ELF-1 (cell line): ENCODE results near the gene PGAP1.
"Not testable (repeated sequence)": the region's sequence is repeated elsewhere in the genome, so short reads cannot be mapped to it uniquely, and the experiment has no call there.

ENCODE experiments used
- DNase-seq: peaks from one replicate; pipeline ENCODE4 v3.0.0-alpha.2; 2016; ENCODE audit warnings: low read depth, low spot score

Gene PGAP1

GRCh38 chr2:196949116-196949515 is 22.6 kb upstream of the PGAP1 start:
- DNase-seq, result no peak

GRCh38 chr2:196944570-196944969 is 18.1 kb upstream of the PGAP1 start:
- DNase-seq, result peak; percentile 63

- DNase-seq, result no peak
Measured at GRCh38 chr2:196941398-196942078, 15.0 kb upstream of the PGAP1 start.

- no peak for DNase-seq
Measured at GRCh38 chr2:196939371-196939770, 12.9 kb upstream of the PGAP1 start.

GRCh38 chr2:196935432-196935831 is 8.9 kb upstream of the PGAP1 start:
- no peak for DNase-seq

GRCh38 chr2:196934672-196935071 is 8.2 kb upstream of the PGAP1 start:
- no peak for DNase-seq

GRCh38 chr2:196931555-196931954 is 5.0 kb upstream of the PGAP1 start:
- no peak for DNase-seq

- DNase-seq, result no peak
Measured at GRCh38 chr2:196927376-196928225, 1.1 kb upstream of the PGAP1 start.

- DNase-seq, result peak; percentile 61
Measured at GRCh38 chr2:196925768-196926561, 542 bp downstream of the PGAP1 start.

- DNase-seq, result no peak
Measured at GRCh38 chr2:196925051-196925767, 1.3 kb downstream of the PGAP1 start.

- DNase-seq, result no peak
Measured at GRCh38 chr2:196924051-196924450, 2.5 kb downstream of the PGAP1 start.

- no peak for DNase-seq
Measured at GRCh38 chr2:196918927-196919326, 7.6 kb downstream of the PGAP1 start.

GRCh38 chr2:196917802-196918201 is 8.7 kb downstream of the PGAP1 start:
- DNase-seq, result no peak

GRCh38 chr2:196915507-196916189 is 10.9 kb downstream of the PGAP1 start:
- DNase-seq, result no peak

- no peak for DNase-seq
Measured at GRCh38 chr2:196914867-196915460, 11.5 kb downstream of the PGAP1 start.

- DNase-seq, result no peak
Measured at GRCh38 chr2:196913691-196914090, 12.8 kb downstream of the PGAP1 start.

GRCh38 chr2:196905365-196905764 is 21.1 kb downstream of the PGAP1 start:
- not testable (repeated sequence) for DNase-seq

GRCh38 chr2:196902828-196903227 is 23.7 kb downstream of the PGAP1 start:
- DNase-seq, result no peak

GRCh38 chr2:196900843-196901242 is 25.7 kb downstream of the PGAP1 start:
- DNase-seq, result no peak

GRCh38 chr2:196899976-196900375 is 26.5 kb downstream of the PGAP1 start:
- no peak for DNase-seq

GRCh38 chr2:196891136-196891535 is 35.4 kb downstream of the PGAP1 start:
- DNase-seq, result no peak
